DMS 273 (cell line): ENCODE measurements around the gene TP63.

Experiments
- DNase-seq: peaks from one replicate; lab custom pipeline; 2025; ENCODE audit not compliant: unreplicated experiment; lab: John Stamatoyannopoulos, UW

The TP63 gene

GRCh38 chr3:189772584-189772983 is 141.4 kb downstream of the TP63 start:
- no peak for DNase-seq

GRCh38 chr3:189773056-189773455 is 141.9 kb downstream of the TP63 start:
- DNase-seq = no peak

GRCh38 chr3:189776149-189776824 is 145.1 kb downstream of the TP63 start:
- no peak for DNase-seq

- DNase-seq = no peak
Observed at GRCh38 chr3:189778340-189778950, 147.3 kb downstream of the TP63 start.

- no peak for DNase-seq
Observed at GRCh38 chr3:189779166-189779565, 148.0 kb downstream of the TP63 start.

GRCh38 chr3:189780546-189781270 is 149.5 kb downstream of the TP63 start:
- no peak for DNase-seq

GRCh38 chr3:189781415-189781814 is 150.2 kb downstream of the TP63 start:
- no peak for DNase-seq

- peak; percentile 2 for DNase-seq
Observed at GRCh38 chr3:189786479-189787064, 155.4 kb downstream of the TP63 start.

GRCh38 chr3:189787191-189787590 is 156.0 kb downstream of the TP63 start:
- DNase-seq = no peak

GRCh38 chr3:189787632-189788031 is 156.4 kb downstream of the TP63 start:
- no peak for DNase-seq

GRCh38 chr3:189789432-189789831 is 158.2 kb downstream of the TP63 start:
- no peak for DNase-seq

- no peak for DNase-seq
Observed at GRCh38 chr3:189790658-189791057, 159.5 kb downstream of the TP63 start.

- no peak for DNase-seq
Observed at GRCh38 chr3:189792046-189792929, 161.1 kb downstream of the TP63 start.

GRCh38 chr3:189794518-189794917 is 163.3 kb downstream of the TP63 start:
- DNase-seq = no peak

- no peak for DNase-seq
Observed at GRCh38 chr3:189797103-189797750, 166.0 kb downstream of the TP63 start.

GRCh38 chr3:189799366-189799765 is 168.2 kb downstream of the TP63 start:
- no peak for DNase-seq

- DNase-seq = no peak
Observed at GRCh38 chr3:189800436-189800835, 169.2 kb downstream of the TP63 start.

- DNase-seq = no peak
Observed at GRCh38 chr3:189803254-189803653, 172.1 kb downstream of the TP63 start.

- no peak for DNase-seq
Observed at GRCh38 chr3:189805375-189806067, 174.3 kb downstream of the TP63 start.
